PC-9 (cell line): ENCODE results near the gene CNTNAP5. TPM values are rescaled to one million over a fixed set of nuclear protein-coding genes. Genes with fewer than 3 reads are reported as not detected.

Experiments used
- BruUV-seq: library from RNA; stranded (reverse); fragments of 400-500 nt; replicated peaks from 2 replicates; lab custom pipeline; 2021; lab: Mats Ljungman, UMichigan
- CTCF ChIA-PET: fragments of 300-600 bp; sonication (Branson Sonifier 250); formaldehyde crosslinking; loops from one replicate; lab custom pipeline; 2022; ENCODE audit warnings: antibody characterized with exemption; lab: Charles Lee
- POLR2A ChIA-PET: fragments of 300-600 bp; sonication (Branson Sonifier 250); formaldehyde crosslinking; loops from one replicate; lab custom pipeline; 2022; ENCODE audit warnings: antibody characterized with exemption; ENCODE audit not compliant: unreplicated experiment; lab: Charles Lee
- DNase-seq, 2 experiments: peaks; one replicate each; pipeline versions ENCODE4 v3.0.0 to v3.0.0-alpha.2; 2015 to 2022; ENCODE audit warnings: mixed read lengths in 1 of 2
- H2AFZ ChIP-seq: fragments of 200-600 bp; sonication (generic); 2 replicates; pipeline ENCODE4 v1.8.1; 2017; ENCODE audit warnings: antibody characterized with exemption
- H3F3A ChIP-seq: fragments of 200-600 bp; sonication (generic); 2 replicates; pipeline ENCODE4 v1.8.1; 2017; ENCODE audit warnings: antibody characterized with exemption, mild to moderate bottlenecking, low read depth; ENCODE audit not compliant: insufficient read depth
- H3K27ac ChIP-seq: fragments of 200-600 bp; sonication (generic); 2 replicates; pipeline ENCODE4 v1.6.1; 2016; ENCODE audit warnings: mixed run types
- H3K27me3 ChIP-seq: fragments of 200-600 bp; sonication (generic); 2 replicates; pipeline ENCODE4 v1.6.1; 2016; ENCODE audit warnings: low read depth, mixed run types; ENCODE audit not compliant: insufficient read depth
- H3K36me3 ChIP-seq: fragments of 200-600 bp; sonication (generic); 2 replicates; pipeline ENCODE4 v1.6.1; 2016; ENCODE audit warnings: low read depth, mixed run types
- H3K4me1 ChIP-seq: fragments of 200-600 bp; sonication (generic); replicated peaks from 2 replicates; pipeline ENCODE4 v1.6.1; 2016; ENCODE audit warnings: mixed run types; ENCODE audit not compliant: insufficient read depth
- H3K4me2 ChIP-seq: fragments of 200-600 bp; sonication (generic); 2 replicates; pipeline ENCODE4 v1.6.1; 2017; ENCODE audit warnings: mixed run types
- H3K4me3 ChIP-seq: fragments of 200-600 bp; sonication (generic); 2 replicates; pipeline ENCODE4 v1.6.1; 2016; ENCODE audit warnings: mixed run types
- H3K79me2 ChIP-seq: fragments of 200-600 bp; sonication (generic); 2 replicates; pipeline ENCODE4 v1.6.1; 2017; ENCODE audit warnings: low read depth, mixed run types
- H3K9me2 ChIP-seq: fragments of 200-600 bp; sonication (generic); 2 replicates; pipeline ENCODE4 v1.8.1; 2017; ENCODE audit warnings: mild to moderate bottlenecking; ENCODE audit not compliant: insufficient read depth
- H3K9me3 ChIP-seq: fragments of 200-600 bp; sonication (generic); 2 replicates; pipeline ENCODE4 v1.8.1; 2016; ENCODE audit warnings: low read depth; ENCODE audit not compliant: insufficient read depth
- H4K20me1 ChIP-seq: fragments of 200-600 bp; sonication (generic); 2 replicates; pipeline ENCODE4 v1.8.1; 2017; ENCODE audit not compliant: insufficient read depth
- CTCF ChIP-seq: fragments of 200-600 bp; sonication (generic); conservative IDR thresholded peaks from 2 replicates; pipeline ENCODE4 v1.6.1; 2017; ENCODE audit warnings: mixed run types, antibody characterized with exemption, mild to moderate bottlenecking, moderate library complexity
- EZH2 ChIP-seq: fragments of 200-600 bp; sonication (generic); IDR thresholded peaks from 2 replicates; pipeline ENCODE4 v1.8.0; 2017; ENCODE audit warnings: antibody characterized with exemption, low read depth
- intact Hi-C: fragments of 100-400 bp; cut with micrococcal nuclease; formaldehyde crosslinking; loops from one replicate; pipeline ENCODE4 v1.10.0; 2022; ENCODE audit not compliant: unreplicated experiment
- total RNA-seq: library from RNA; stranded (reverse); gene quantifications from 2 replicates; pipeline ENCODE4 v1.2.3, GENCODE V29; 2021

Gene CNTNAP5
- total RNA-seq, 1 experiment from 2014 or later: not detected

GRCh38 chr2:124658373-124658772 is 633.3 kb downstream of the CNTNAP5 start:
- H2AFZ ChIP-seq: no peak overlapping the region
- H4K20me1 ChIP-seq: no peaks in the 10 kb centered on the region; the same call in 1 of the 2 replicates
- no peaks in the 10 kb centered on the region for H3K9me2 ChIP-seq
- H3K4me2 ChIP-seq: no peak overlapping the region
- TF ChIP-seq CTCF: no peak
- no peak for TF ChIP-seq EZH2
- H3F3A ChIP-seq: no peaks in the 10 kb centered on the region
- BruUV-seq: no TSS peak
- no peak for DNase-seq
- H3K36me3 ChIP-seq: no peaks in the 10 kb centered on the region
- H3K4me1 ChIP-seq: no peaks in the 10 kb centered on the region
- no peaks in the 10 kb centered on the region for H3K9me3 ChIP-seq
- POLR2A ChIA-PET: no interaction called here
- H3K4me3 ChIP-seq: no peak overlapping the region
- H3K27me3 ChIP-seq: no peaks in the 10 kb centered on the region
- intact Hi-C loops: no loop called here
- H3K27ac ChIP-seq: no peak overlapping the region
- no peaks in the 10 kb centered on the region for H3K79me2 ChIP-seq
- CTCF ChIA-PET: no interaction called here

- POLR2A ChIA-PET: no interaction called here
- H4K20me1 ChIP-seq: no peaks in the 10 kb centered on the region; the same call in 1 of the 2 replicates
- DNase-seq: no peak
- H3K4me3 ChIP-seq: no peak overlapping the region
- no peaks in the 10 kb centered on the region for H3K79me2 ChIP-seq
- BruUV-seq: no TSS peak
- no peaks in the 10 kb centered on the region for H3K36me3 ChIP-seq
- H3F3A ChIP-seq: no peaks in the 10 kb centered on the region
- intact Hi-C loops: no loop called here
- H3K9me3 ChIP-seq: no peaks in the 10 kb centered on the region
- H3K27ac ChIP-seq: no peak overlapping the region
- no peak for TF ChIP-seq CTCF
- no peak for TF ChIP-seq EZH2
- no peak overlapping the region for H3K4me2 ChIP-seq
- H3K4me1 ChIP-seq: no peaks in the 10 kb centered on the region
- H2AFZ ChIP-seq: no peak overlapping the region
- CTCF ChIA-PET: no interaction called here
- H3K27me3 ChIP-seq: no peaks in the 10 kb centered on the region
- no peaks in the 10 kb centered on the region for H3K9me2 ChIP-seq
Observed at GRCh38 chr2:124661558-124661957, 636.5 kb downstream of the CNTNAP5 start.

GRCh38 chr2:124662946-124663644 is 638.0 kb downstream of the CNTNAP5 start:
- POLR2A ChIA-PET: no interaction called here
- H3K36me3 ChIP-seq: no peaks in the 10 kb centered on the region
- no peaks in the 10 kb centered on the region for H3K27me3 ChIP-seq
- CTCF ChIA-PET: no interaction called here
- no peak overlapping the region for H3K4me3 ChIP-seq
- no peak overlapping the region for H3K27ac ChIP-seq
- intact Hi-C loops: no loop called here
- H3K9me2 ChIP-seq: no peaks in the 10 kb centered on the region
- H3K4me2 ChIP-seq: no peak overlapping the region
- no TSS peak for BruUV-seq
- no peaks in the 10 kb centered on the region for H3K79me2 ChIP-seq
- no peak overlapping the region for H2AFZ ChIP-seq
- H3K9me3 ChIP-seq: no peaks in the 10 kb centered on the region
- H4K20me1 ChIP-seq: no peaks in the 10 kb centered on the region; the same call in 1 of the 2 replicates
- TF ChIP-seq EZH2: no peak
- TF ChIP-seq CTCF: no peak
- no peaks in the 10 kb centered on the region for H3K4me1 ChIP-seq
- DNase-seq: no peak
- no peaks in the 10 kb centered on the region for H3F3A ChIP-seq
